ENCODE measurements around the gene BEND7. TPM values are rescaled to one million over a fixed set of nuclear protein-coding genes. Genes with fewer than 3 reads are reported as not detected.

BEND7 gene
- total and polyA plus RNA-seq, 2 of the 13 experiments (the other 11 are each of a cell fraction or from before 2014, with no cell fraction given), result 14.1 to 17.1 TPM

DNA sequence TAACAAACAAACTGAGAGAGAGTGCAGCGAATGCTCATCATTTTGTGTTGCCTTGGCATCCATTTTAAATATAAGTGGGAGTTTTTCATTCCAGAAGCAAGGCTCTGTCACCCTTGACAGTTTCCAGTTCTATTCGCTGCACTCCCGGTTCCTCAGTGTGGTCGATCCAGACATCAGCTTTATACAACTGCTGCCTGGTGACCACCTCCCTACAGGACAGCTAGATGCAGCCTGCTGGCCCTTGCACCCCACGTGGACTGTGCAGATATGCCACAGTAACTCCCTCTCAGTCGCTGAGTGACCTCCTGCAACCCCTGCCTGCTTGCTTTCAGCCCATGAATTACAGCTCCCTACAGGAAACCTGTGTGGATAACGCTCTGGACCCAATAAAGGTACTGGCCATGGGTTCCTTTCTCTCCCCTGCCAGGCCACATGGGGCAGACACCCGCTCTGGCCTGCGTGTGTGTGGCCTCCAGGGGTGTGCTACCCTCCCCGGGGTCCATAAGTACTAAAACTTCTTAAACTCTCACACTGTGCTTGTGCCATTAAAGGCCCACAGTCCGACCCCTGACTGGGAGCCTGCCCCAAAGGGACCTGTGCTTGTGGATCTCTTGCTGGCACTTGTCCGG, 23.6 kb downstream of the BEND7 start:
- peak; percentile 50 for ATAC-seq
- CTCF ChIA-PET (ENCODE audit: low intra/inter-chr PET ratio, low total read pairs), result no interaction called here

More for the DNA sequence above, 23.6 kb downstream of the BEND7 start:
- Histone ChIP-seq H3K4me3 (replicated peaks in 1 of 3; ENCODE audit: insufficient read depth in 1 of 3, low read depth in 2 of 3, low read length in 3 of 3) (no peak overlapping the region), H3K9ac (ENCODE audit: insufficient read depth, low read depth, low read length) (no peak overlapping the region), H3K9me3 (ENCODE audit: low read length) (no peaks in the 10 kb centered on the region), H3K79me2 (ENCODE audit: insufficient read depth, low read length) (no peaks in the 10 kb centered on the region), H3K27me3 (ENCODE audit: control insufficient read depth in 1 of 2, insufficient read depth in 2 of 2, low read length in 2 of 2) (no peaks in the 10 kb centered on the region), H3K36me3 (replicated peaks in 1 of 2; ENCODE audit: control insufficient read depth in 1 of 2, insufficient read depth in 2 of 2, low read length in 2 of 2) (peaks cover 3 to 11% of the 10 kb centered on the region in 2 experiments; a peak in 3 of 5 replicates), H4K20me1 (ENCODE audit: insufficient read depth, low read length) (0 out of 2 replicates have a peak, but pooled peaks cover 4% of the 10 kb centered on the region), H3K4me1 (ENCODE audit: insufficient read depth, low read length) (peaks cover 7% of the 10 kb centered on the region), H3K4me2 (ENCODE audit: low read depth, low read length) (no peak overlapping the region), H3K27ac (ENCODE audit: extremely low read length, insufficient read depth, low read length) (no peak overlapping the region), H2AFZ (ENCODE audit: low read length) (no peak overlapping the region)
- in situ Hi-C loops (cut with HindIII; ENCODE audit: extremely low pct_ligation_motif_present, low pct_unique_long_range_greater_than_20kb) (no loop called here), intact Hi-C loops (cut with micrococcal nuclease; ENCODE audit: unreplicated experiment) (no loop called here)
- DNase-seq (ENCODE audit: low spot score) (no peak), FAIRE-seq (no peak)
- TF ChIP-seq ZNF775 (CRISPR knock-in tag; IDR thresholded peaks at IDR 0.05; ENCODE audit: borderline replicate concordance) (no peak), NR1H2 (CRISPR knock-in tag; IDR thresholded peaks at IDR 0.05; ENCODE audit: borderline replicate concordance, low read depth) (no peak), ZFP1 (CRISPR knock-in tag; IDR thresholded peaks at IDR 0.05) (no peak), MLXIP (CRISPR knock-in tag; IDR thresholded peaks at IDR 0.05; ENCODE audit: borderline replicate concordance) (no peak), SCMH1 (CRISPR knock-in tag; IDR thresholded peaks at IDR 0.05; ENCODE audit: borderline replicate concordance) (no peak), MNT (IDR thresholded peaks at IDR 0.05) (no peak), HNF1A (IDR thresholded peaks at IDR 0.05; ENCODE audit: low read depth) (no peak), HNF1A (CRISPR knock-in tag; IDR thresholded peaks at IDR 0.05; ENCODE audit: borderline replicate concordance) (no peak), ZNF891 (CRISPR knock-in tag; IDR thresholded peaks at IDR 0.05) (no peak)
- TF ChIP-seq, protein P1, sequence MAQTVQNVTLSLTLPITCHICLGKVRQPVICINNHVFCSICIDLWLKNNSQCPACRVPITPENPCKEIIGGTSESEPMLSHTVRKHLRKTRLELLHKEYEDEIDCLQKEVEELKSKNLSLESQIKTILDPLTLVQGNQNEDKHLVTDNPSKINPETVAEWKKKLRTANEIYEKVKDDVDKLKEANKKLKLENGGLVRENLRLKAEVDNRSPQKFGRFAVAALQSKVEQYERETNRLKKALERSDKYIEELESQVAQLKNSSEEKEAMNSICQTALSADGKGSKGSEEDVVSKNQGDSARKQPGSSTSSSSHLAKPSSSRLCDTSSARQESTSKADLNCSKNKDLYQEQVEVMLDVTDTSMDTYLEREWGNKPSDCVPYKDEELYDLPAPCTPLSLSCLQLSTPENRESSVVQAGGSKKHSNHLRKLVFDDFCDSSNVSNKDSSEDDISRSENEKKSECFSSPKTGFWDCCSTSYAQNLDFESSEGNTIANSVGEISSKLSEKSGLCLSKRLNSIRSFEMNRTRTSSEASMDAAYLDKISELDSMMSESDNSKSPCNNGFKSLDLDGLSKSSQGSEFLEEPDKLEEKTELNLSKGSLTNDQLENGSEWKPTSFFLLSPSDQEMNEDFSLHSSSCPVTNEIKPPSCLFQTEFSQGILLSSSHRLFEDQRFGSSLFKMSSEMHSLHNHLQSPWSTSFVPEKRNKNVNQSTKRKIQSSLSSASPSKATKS (CRISPR knock-in tag; IDR thresholded peaks at IDR 0.05), result no peak
- BruUV-seq (replicated peaks), result no TSS peak
- POLR2A ChIA-PET, result no interaction called here
- WGBS (ENCODE audit: low lambda C conversion rate), result 92% methylated on average over 9 of the region's 12 CpGs

All from HepG2 (cell line).